HEK293T (cell line): ENCODE results near the gene BAG3.

ENCODE experiments used
- BHLHE40 ChIP-seq: fragments of 450-650 bp; IDR thresholded peaks from 2 replicates; pipeline ENCODE4 v1.6.1; 2016; ENCODE audit warnings: mild to moderate bottlenecking, moderate library complexity, borderline replicate concordance
- CTBP1 ChIP-seq: fragments of 450-650 bp; IDR thresholded peaks from 2 replicates; pipeline ENCODE4 v1.6.1; 2016; ENCODE audit warnings: borderline replicate concordance
- FOXK2 ChIP-seq: fragments of 450-650 bp; IDR thresholded peaks from 2 replicates; pipeline ENCODE4 v1.6.1; 2016; ENCODE audit warnings: mild to moderate bottlenecking
- FOXM1 ChIP-seq: fragments of 450-650 bp; IDR thresholded peaks from 2 replicates; pipeline ENCODE4 v1.6.1; 2017; ENCODE audit warnings: mild to moderate bottlenecking, borderline replicate concordance
- L3MBTL2 ChIP-seq: fragments of 450-650 bp; conservative IDR thresholded peaks from 2 replicates; pipeline ENCODE4 v1.6.1; 2016; ENCODE audit warnings: mild to moderate bottlenecking
- LEF1 ChIP-seq: fragments of 450-650 bp; IDR thresholded peaks from 2 replicates; pipeline ENCODE4 v1.6.1; 2017; ENCODE audit warnings: mild to moderate bottlenecking, borderline replicate concordance
- NFRKB ChIP-seq: fragments of 450-650 bp; IDR thresholded peaks from 2 replicates; pipeline ENCODE4 v1.6.1; 2016; ENCODE audit warnings: mild to moderate bottlenecking, moderate library complexity
- SP1 ChIP-seq: fragments of 450-650 bp; IDR thresholded peaks from 2 replicates; pipeline ENCODE4 v1.6.1; 2017
- TARDBP ChIP-seq: fragments of 450-650 bp; IDR thresholded peaks from 2 replicates; pipeline ENCODE4 v1.6.1; 2016

GRCh38 chr10:119634219-119634544, 17.0 kb upstream of the BAG3 start:
- TF ChIP-seq SP1 (no peak), BHLHE40 (no peak), NFRKB (no peak), FOXK2 (no peak), TARDBP (no peak), CTBP1 (no peak), LEF1 (no peak), L3MBTL2 (no peak), FOXM1 (no peak)
